GM23338 (cell line): ENCODE measurements around the gene MLLT1. TPM values are rescaled to one million over a fixed set of nuclear protein-coding genes. Genes with fewer than 3 reads are reported as not detected.
A peak's percentile ranks its signal among the peaks of the same experiment; 100 is the strongest.

Source experiments
- ATAC-seq: fragments of 200-7000 bp; cut with Tn5 transposase; 3 replicates; pipeline ENCODE4 v1.9.1; 2020
- DNase-seq: peaks from one replicate; pipeline ENCODE4 v3.0.0-alpha.2; 2015; ENCODE audit warnings: low spot score
- H2AFZ ChIP-seq: fragments of 200-600 bp; sonication (generic); 2 replicates; pipeline ENCODE4 v1.8.0; 2016; ENCODE audit warnings: antibody characterized with exemption, mild to moderate bottlenecking, moderate library complexity
- H3F3A ChIP-seq: fragments of 200-600 bp; sonication (generic); replicated peaks from 2 replicates; pipeline ENCODE4 v1.8.0; 2017; ENCODE audit warnings: antibody characterized with exemption, mixed run types, low read depth
- H3K27ac ChIP-seq: fragments of 200-600 bp; sonication (generic); 2 replicates; pipeline ENCODE4 v1.6.1; 2016; ENCODE audit warnings: low read depth
- H3K27me3 ChIP-seq: fragments of 200-600 bp; sonication (generic); 2 replicates; pipeline ENCODE4 v1.8.0; 2016; ENCODE audit warnings: mild to moderate bottlenecking, mixed run types, moderate library complexity; ENCODE audit not compliant: insufficient read depth
- H3K36me3 ChIP-seq: fragments of 200-600 bp; sonication (generic); 2 replicates; pipeline ENCODE4 v1.8.0; 2016; ENCODE audit warnings: mild to moderate bottlenecking; ENCODE audit not compliant: insufficient read depth
- H3K4me1 ChIP-seq: fragments of 200-600 bp; sonication (generic); 2 replicates; pipeline ENCODE4 v1.8.0; 2016; ENCODE audit warnings: mild to moderate bottlenecking, moderate library complexity; ENCODE audit not compliant: insufficient read depth
- H3K4me2 ChIP-seq: fragments of 200-600 bp; sonication (generic); 2 replicates; pipeline ENCODE4 v1.7.1; 2017; ENCODE audit warnings: mixed run types
- H3K4me3 ChIP-seq: fragments of 200-600 bp; sonication (generic); 2 replicates; pipeline ENCODE4 v1.6.1; 2016; ENCODE audit warnings: mixed run types
- H3K79me2 ChIP-seq: fragments of 200-600 bp; sonication (generic); replicated peaks from 2 replicates; pipeline ENCODE4 v1.8.0; 2017; ENCODE audit warnings: mild to moderate bottlenecking; ENCODE audit not compliant: insufficient read depth
- H3K9me2 ChIP-seq: fragments of 200-600 bp; sonication (generic); 2 replicates; pipeline ENCODE4 v1.8.0; 2017; ENCODE audit not compliant: insufficient read depth
- H4K20me1 ChIP-seq: fragments of 200-600 bp; sonication (generic); replicated peaks from 2 replicates; pipeline ENCODE4 v1.8.0; 2017; ENCODE audit warnings: mild to moderate bottlenecking; ENCODE audit not compliant: insufficient read depth
- H3K27ac Mint-ChIP-seq: 2 replicates; pipeline ENCODE4 v1.8.0; 2020; ENCODE audit warnings: inconsistent platforms, mild to moderate bottlenecking, moderate library complexity, mixed read lengths
- H3K27me3 Mint-ChIP-seq: 3 replicates; pipeline ENCODE4 v1.8.0; 2022; ENCODE audit warnings: low read depth, mild to moderate bottlenecking, moderate library complexity, mixed read lengths, inconsistent platforms; ENCODE audit not compliant: insufficient read depth, poor library complexity
- H3K36me3 Mint-ChIP-seq: 3 replicates; pipeline ENCODE4 v1.8.0; 2021; ENCODE audit warnings: low read depth, mild to moderate bottlenecking, inconsistent platforms, moderate library complexity, mixed read lengths
- H3K4me1 Mint-ChIP-seq: 3 replicates; pipeline ENCODE4 v1.8.0; 2020; ENCODE audit warnings: mild to moderate bottlenecking, inconsistent platforms, mixed read lengths
- H3K4me3 Mint-ChIP-seq: 3 replicates; pipeline ENCODE4 v1.8.0; 2021; ENCODE audit warnings: moderate library complexity, mild to moderate bottlenecking, inconsistent platforms, mixed read lengths
- H3K9me3 Mint-ChIP-seq: 3 replicates; pipeline ENCODE4 v1.8.0; 2020; ENCODE audit warnings: moderate library complexity, mild to moderate bottlenecking, inconsistent platforms, mixed read lengths
- CREB1 ChIP-seq: fragments of 250-450 bp; sonication (Bioruptor Pico); IDR thresholded peaks from 2 replicates; pipeline ENCODE4 v1.5.0; 2020; ENCODE audit warnings: low read depth, mild to moderate bottlenecking, moderate library complexity
- EZH2 ChIP-seq: fragments of 200-600 bp; sonication (generic); IDR thresholded peaks from one replicate; pipeline ENCODE4 v1.8.0; 2017; ENCODE audit warnings: antibody characterized with exemption, mild to moderate bottlenecking, low read depth; ENCODE audit not compliant: unreplicated experiment
- EZH2phosphoT487 ChIP-seq: fragments of 200-600 bp; sonication (generic); IDR thresholded peaks from one replicate; pipeline ENCODE4 v1.8.1; 2018; ENCODE audit warnings: antibody characterized with exemption; ENCODE audit not compliant: unreplicated experiment
- JUNB ChIP-seq: IDR thresholded peaks from one replicate; pipeline ENCODE4 v1.6.1; 2016; ENCODE audit warnings: antibody characterized with exemption; ENCODE audit not compliant: unreplicated experiment
- STAT1 ChIP-seq: IDR thresholded peaks from one replicate; pipeline ENCODE4 v1.6.1; 2016; ENCODE audit warnings: antibody characterized with exemption; ENCODE audit not compliant: unreplicated experiment
- ZNF331 ChIP-seq: fragments of 250-450 bp; sonication (Bioruptor Pico); IDR thresholded peaks from 2 replicates; pipeline ENCODE4 v1.5.0; 2020; ENCODE audit warnings: low read depth, mild to moderate bottlenecking, moderate library complexity
- polyA plus RNA-seq: library from polyadenylated mRNA; unstranded; fragments of >200 nt; fragmentation: Nextera tagmentation; extraction: Ambion mirVana; gene quantifications from 2 replicates; pipeline ENCODE4 v1.2.1, GENCODE V29; 2016
- total RNA-seq: library from RNA; depleted of rRNA; stranded (reverse); fragments of >200 nt; shearing (Covaris generic); gene quantifications from 2 replicates; pipeline ENCODE4 v1.2.3, GENCODE V29; 2014
- TF ChIP-seq, protein P1 (sequence below): IDR thresholded peaks from one replicate; pipeline ENCODE4 v1.6.1; 2018; ENCODE audit warnings: antibody characterized with exemption; ENCODE audit not compliant: unreplicated experiment
- TF ChIP-seq, protein P2 (sequence below): fragments of 250-450 bp; sonication (Bioruptor Pico); IDR thresholded peaks from 2 replicates; pipeline ENCODE4 v1.5.0; 2020; ENCODE audit warnings: mild to moderate bottlenecking, moderate library complexity
- TF ChIP-seq, protein P3 (sequence below), 2 experiments: fragments of 200-600 bp in 1 of 2; sonication (generic) in 1 of 2; conservative IDR thresholded peaks; 2 replicates each; pipeline versions ENCODE4 v1.5.1 to v1.6.1; 2016 to 2017; ENCODE audit warnings: antibody characterized with exemption in 2 of 2, low read depth in 2 of 2, mild to moderate bottlenecking in 2 of 2, moderate library complexity in 1 of 2

MLLT1 gene
- total and polyA plus RNA-seq, 2 experiments from 2014 or later, result 17.8 to 23.4 TPM

DNA sequence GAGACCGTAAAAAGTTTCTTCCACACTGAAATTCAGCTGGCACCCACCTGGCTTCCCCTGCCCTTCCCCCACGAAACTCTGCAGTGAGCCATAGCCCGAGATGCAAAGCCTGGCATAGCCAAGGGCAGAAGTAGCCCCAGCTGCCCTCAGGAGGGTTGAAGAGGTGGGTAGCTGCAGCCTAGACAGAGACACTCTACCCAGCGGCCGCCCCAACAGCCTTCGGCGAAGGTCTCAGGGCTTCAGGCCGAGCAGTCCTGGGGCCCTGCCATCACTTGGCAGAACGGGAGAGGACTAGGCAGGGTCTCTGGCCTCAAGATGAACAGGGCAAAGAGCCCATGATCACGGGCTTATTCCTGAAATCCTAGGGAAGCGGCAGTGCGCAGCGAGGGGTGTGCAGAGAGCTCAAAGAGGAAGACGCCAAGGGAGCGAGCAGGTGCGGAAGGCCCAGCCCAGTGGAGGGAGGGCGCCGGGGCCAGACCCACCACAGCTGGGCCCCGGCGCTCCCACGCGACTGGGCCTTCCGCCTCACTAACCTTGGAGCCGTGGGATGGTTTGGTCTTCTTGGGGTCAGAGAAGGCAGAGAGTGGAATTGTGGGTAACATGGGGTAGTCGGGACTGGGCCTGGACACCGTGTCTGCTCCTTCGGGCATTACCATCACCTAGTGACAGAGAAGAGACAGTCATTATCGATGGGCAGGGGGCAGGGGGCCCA lies 53.2 kb downstream of the MLLT1 start:
- Histone ChIP-seq H3K4me3 (no peak overlapping the region), H3F3A (no peaks in the 10 kb centered on the region), H3K79me2 (peaks cover 33% of the 10 kb centered on the region), H4K20me1 (peaks cover 12% of the 10 kb centered on the region), H3K27me3 (no peaks in the 10 kb centered on the region), H3K9me2 (no peaks in the 10 kb centered on the region), H3K4me1 (no peaks in the 10 kb centered on the region), H2AFZ (no peak overlapping the region), H3K36me3 (no peaks in the 10 kb centered on the region; the same call in 1 of the 2 replicates), H3K27ac (no peak overlapping the region), H3K4me2 (no peak overlapping the region)
- ATAC-seq, result no peak
- Mint-ChIP-seq H3K9me3 (no peaks in the 10 kb centered on the region; the same call in 2 of the 3 replicates), H3K27ac (peak overlapping the region; percentile 67; the same call in 1 of the 2 replicates), H3K4me1 (peaks cover 9% of the 10 kb centered on the region), H3K4me3 (no peak overlapping the region), H3K36me3 (peaks cover 23% of the 10 kb centered on the region), H3K27me3 (peaks cover 14% of the 10 kb centered on the region)
- TF ChIP-seq EZH2 (no peak), JUNB (no peak)
- DNase-seq, result no peak

DNA sequence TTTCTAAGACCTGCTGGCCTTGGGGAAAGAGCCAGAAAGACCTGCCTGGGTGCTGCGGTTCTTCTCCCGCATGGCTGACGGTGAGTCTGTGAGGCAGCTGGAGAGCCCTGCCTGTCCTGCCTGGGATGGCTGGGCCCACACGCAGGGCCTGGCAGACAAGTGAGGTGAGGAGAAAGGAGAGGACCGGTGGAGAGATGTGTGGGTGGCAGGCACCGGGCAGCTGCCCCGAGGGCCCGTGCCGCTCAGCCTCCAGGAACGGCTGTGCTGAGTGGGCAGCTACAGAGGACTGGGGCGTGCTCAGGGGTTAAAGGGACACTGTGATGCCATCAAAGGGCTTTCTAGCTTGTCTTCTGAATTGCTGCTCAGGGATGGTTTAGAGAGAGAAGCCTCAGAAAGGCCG lies 53.8 kb downstream of the MLLT1 start:
- H3K36me3 Mint-ChIP-seq, result peaks cover 24% of the 10 kb centered on the region
- Histone ChIP-seq H2AFZ (no peak overlapping the region), H3K27me3 (no peaks in the 10 kb centered on the region), H3K4me2 (no peak overlapping the region), H3F3A (no peaks in the 10 kb centered on the region), H3K9me2 (no peaks in the 10 kb centered on the region), H3K4me3 (no peak overlapping the region), H3K36me3 (no peaks in the 10 kb centered on the region; the same call in 1 of the 2 replicates), H3K79me2 (peaks cover 27% of the 10 kb centered on the region), H3K4me1 (no peaks in the 10 kb centered on the region), H4K20me1 (peaks cover 6% of the 10 kb centered on the region), H3K27ac (no peak overlapping the region)
- H3K4me1 Mint-ChIP-seq, result peaks cover 9% of the 10 kb centered on the region
- ATAC-seq (no peak), DNase-seq (no peak)
- H3K27me3 Mint-ChIP-seq, result peaks cover 15% of the 10 kb centered on the region
- H3K4me3 Mint-ChIP-seq, result no peak overlapping the region
- H3K27ac Mint-ChIP-seq, result peak overlapping the region; percentile 67; the same call in 1 of the 2 replicates
- no peaks in the 10 kb centered on the region; the same call in 2 of the 3 replicates for H3K9me3 Mint-ChIP-seq
- TF ChIP-seq CREB1, result no peak
- TF ChIP-seq, protein P1, sequence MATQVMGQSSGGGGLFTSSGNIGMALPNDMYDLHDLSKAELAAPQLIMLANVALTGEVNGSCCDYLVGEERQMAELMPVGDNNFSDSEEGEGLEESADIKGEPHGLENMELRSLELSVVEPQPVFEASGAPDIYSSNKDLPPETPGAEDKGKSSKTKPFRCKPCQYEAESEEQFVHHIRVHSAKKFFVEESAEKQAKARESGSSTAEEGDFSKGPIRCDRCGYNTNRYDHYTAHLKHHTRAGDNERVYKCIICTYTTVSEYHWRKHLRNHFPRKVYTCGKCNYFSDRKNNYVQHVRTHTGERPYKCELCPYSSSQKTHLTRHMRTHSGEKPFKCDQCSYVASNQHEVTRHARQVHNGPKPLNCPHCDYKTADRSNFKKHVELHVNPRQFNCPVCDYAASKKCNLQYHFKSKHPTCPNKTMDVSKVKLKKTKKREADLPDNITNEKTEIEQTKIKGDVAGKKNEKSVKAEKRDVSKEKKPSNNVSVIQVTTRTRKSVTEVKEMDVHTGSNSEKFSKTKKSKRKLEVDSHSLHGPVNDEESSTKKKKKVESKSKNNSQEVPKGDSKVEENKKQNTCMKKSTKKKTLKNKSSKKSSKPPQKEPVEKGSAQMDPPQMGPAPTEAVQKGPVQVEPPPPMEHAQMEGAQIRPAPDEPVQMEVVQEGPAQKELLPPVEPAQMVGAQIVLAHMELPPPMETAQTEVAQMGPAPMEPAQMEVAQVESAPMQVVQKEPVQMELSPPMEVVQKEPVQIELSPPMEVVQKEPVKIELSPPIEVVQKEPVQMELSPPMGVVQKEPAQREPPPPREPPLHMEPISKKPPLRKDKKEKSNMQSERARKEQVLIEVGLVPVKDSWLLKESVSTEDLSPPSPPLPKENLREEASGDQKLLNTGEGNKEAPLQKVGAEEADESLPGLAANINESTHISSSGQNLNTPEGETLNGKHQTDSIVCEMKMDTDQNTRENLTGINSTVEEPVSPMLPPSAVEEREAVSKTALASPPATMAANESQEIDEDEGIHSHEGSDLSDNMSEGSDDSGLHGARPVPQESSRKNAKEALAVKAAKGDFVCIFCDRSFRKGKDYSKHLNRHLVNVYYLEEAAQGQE, result no peak
- TF ChIP-seq, protein P2, sequence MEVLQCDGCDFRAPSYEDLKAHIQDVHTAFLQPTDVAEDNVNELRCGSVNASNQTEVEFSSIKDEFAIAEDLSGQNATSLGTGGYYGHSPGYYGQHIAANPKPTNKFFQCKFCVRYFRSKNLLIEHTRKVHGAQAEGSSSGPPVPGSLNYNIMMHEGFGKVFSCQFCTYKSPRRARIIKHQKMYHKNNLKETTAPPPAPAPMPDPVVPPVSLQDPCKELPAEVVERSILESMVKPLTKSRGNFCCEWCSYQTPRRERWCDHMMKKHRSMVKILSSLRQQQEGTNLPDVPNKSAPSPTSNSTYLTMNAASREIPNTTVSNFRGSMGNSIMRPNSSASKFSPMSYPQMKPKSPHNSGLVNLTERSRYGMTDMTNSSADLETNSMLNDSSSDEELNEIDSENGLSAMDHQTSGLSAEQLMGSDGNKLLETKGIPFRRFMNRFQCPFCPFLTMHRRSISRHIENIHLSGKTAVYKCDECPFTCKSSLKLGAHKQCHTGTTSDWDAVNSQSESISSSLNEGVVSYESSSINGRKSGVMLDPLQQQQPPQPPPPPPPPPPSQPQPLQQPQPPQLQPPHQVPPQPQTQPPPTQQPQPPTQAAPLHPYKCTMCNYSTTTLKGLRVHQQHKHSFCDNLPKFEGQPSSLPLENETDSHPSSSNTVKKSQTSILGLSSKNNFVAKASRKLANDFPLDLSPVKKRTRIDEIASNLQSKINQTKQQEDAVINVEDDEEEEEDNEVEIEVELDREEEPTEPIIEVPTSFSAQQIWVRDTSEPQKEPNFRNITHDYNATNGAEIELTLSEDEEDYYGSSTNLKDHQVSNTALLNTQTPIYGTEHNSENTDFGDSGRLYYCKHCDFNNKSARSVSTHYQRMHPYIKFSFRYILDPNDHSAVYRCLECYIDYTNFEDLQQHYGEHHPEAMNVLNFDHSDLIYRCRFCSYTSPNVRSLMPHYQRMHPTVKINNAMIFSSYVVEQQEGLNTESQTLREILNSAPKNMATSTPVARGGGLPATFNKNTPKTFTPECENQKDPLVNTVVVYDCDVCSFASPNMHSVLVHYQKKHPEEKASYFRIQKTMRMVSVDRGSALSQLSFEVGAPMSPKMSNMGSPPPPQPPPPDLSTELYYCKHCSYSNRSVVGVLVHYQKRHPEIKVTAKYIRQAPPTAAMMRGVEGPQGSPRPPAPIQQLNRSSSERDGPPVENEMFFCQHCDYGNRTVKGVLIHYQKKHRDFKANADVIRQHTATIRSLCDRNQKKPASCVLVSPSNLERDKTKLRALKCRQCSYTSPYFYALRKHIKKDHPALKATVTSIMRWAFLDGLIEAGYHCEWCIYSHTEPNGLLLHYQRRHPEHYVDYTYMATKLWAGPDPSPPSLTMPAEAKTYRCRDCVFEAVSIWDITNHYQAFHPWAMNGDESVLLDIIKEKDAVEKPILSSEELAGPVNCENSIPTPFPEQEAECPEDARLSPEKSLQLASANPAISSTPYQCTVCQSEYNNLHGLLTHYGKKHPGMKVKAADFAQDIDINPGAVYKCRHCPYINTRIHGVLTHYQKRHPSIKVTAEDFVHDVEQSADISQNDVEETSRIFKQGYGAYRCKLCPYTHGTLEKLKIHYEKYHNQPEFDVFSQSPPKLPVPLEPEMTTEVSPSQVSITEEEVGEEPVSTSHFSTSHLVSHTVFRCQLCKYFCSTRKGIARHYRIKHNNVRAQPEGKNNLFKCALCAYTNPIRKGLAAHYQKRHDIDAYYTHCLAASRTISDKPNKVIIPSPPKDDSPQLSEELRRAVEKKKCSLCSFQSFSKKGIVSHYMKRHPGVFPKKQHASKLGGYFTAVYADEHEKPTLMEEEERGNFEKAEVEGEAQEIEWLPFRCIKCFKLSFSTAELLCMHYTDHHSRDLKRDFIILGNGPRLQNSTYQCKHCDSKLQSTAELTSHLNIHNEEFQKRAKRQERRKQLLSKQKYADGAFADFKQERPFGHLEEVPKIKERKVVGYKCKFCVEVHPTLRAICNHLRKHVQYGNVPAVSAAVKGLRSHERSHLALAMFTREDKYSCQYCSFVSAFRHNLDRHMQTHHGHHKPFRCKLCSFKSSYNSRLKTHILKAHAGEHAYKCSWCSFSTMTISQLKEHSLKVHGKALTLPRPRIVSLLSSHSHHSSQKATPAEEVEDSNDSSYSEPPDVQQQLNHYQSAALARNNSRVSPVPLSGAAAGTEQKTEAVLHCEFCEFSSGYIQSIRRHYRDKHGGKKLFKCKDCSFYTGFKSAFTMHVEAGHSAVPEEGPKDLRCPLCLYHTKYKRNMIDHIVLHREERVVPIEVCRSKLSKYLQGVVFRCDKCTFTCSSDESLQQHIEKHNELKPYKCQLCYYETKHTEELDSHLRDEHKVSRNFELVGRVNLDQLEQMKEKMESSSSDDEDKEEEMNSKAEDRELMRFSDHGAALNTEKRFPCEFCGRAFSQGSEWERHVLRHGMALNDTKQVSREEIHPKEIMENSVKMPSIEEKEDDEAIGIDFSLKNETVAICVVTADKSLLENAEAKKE (CRISPR knock-in tag), result no peak
- no peak for TF ChIP-seq EZH2phosphoT487
- no peak for TF ChIP-seq STAT1
- TF ChIP-seq, protein P3, sequence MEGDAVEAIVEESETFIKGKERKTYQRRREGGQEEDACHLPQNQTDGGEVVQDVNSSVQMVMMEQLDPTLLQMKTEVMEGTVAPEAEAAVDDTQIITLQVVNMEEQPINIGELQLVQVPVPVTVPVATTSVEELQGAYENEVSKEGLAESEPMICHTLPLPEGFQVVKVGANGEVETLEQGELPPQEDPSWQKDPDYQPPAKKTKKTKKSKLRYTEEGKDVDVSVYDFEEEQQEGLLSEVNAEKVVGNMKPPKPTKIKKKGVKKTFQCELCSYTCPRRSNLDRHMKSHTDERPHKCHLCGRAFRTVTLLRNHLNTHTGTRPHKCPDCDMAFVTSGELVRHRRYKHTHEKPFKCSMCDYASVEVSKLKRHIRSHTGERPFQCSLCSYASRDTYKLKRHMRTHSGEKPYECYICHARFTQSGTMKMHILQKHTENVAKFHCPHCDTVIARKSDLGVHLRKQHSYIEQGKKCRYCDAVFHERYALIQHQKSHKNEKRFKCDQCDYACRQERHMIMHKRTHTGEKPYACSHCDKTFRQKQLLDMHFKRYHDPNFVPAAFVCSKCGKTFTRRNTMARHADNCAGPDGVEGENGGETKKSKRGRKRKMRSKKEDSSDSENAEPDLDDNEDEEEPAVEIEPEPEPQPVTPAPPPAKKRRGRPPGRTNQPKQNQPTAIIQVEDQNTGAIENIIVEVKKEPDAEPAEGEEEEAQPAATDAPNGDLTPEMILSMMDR (conservative IDR thresholded peaks at IDR 0.05; ENCODE audit: low read depth in 2 of 2), result no peak
- no peak for TF ChIP-seq ZNF331 (CRISPR knock-in tag)
